ENCODE data around the gene MAD2L1BP.

GRCh38 chr6:43673444-43674084, 37.9 kb downstream of the MAD2L1BP start:
- TF ChIP-seq, protein P1, sequence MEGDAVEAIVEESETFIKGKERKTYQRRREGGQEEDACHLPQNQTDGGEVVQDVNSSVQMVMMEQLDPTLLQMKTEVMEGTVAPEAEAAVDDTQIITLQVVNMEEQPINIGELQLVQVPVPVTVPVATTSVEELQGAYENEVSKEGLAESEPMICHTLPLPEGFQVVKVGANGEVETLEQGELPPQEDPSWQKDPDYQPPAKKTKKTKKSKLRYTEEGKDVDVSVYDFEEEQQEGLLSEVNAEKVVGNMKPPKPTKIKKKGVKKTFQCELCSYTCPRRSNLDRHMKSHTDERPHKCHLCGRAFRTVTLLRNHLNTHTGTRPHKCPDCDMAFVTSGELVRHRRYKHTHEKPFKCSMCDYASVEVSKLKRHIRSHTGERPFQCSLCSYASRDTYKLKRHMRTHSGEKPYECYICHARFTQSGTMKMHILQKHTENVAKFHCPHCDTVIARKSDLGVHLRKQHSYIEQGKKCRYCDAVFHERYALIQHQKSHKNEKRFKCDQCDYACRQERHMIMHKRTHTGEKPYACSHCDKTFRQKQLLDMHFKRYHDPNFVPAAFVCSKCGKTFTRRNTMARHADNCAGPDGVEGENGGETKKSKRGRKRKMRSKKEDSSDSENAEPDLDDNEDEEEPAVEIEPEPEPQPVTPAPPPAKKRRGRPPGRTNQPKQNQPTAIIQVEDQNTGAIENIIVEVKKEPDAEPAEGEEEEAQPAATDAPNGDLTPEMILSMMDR (IDR thresholded peaks at IDR 0.05) = no peak
- TF ChIP-seq ZFX (IDR thresholded peaks at IDR 0.05; ENCODE audit: borderline replicate concordance) = no peak

All from 22Rv1 (cell line).